Pons (tissue), 1 donor: ENCODE data around the gene OR2A12.
"Not testable (repeated sequence)": the region's sequence is repeated elsewhere in the genome, so short reads cannot be mapped to it uniquely, and the experiment has no call there.

ENCODE experiments used
- DNase-seq: peaks from one replicate; pipeline ENCODE4 v3.0.0-alpha.2; 2016; ENCODE audit warnings: low spot score

The OR2A12 gene

DNA sequence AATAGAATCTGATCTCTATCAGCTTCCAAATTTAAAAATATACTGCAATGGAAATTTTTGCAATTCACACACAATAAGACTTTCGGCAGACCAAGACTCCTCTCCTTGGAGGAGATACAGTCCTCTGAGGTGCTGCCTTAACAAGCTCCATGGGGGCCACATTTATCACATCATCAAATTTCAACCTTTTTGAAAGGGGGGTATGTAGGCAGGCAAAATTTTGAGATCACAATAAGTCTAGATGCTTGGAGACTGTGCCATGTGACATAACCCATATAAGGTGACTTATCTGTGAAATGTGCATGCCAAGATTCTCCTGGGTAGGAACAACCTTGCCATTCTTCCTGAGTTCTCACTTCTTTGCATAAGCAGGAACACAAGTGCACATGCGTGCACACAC, at the start of gene OR2A12:
Gene OR2A12 (plus strand): TSS at position 301 of the 400 bp plus-strand sequence. CDS start 8,830 bp downstream, outside the sequence.
- no peak for DNase-seq

DNA sequence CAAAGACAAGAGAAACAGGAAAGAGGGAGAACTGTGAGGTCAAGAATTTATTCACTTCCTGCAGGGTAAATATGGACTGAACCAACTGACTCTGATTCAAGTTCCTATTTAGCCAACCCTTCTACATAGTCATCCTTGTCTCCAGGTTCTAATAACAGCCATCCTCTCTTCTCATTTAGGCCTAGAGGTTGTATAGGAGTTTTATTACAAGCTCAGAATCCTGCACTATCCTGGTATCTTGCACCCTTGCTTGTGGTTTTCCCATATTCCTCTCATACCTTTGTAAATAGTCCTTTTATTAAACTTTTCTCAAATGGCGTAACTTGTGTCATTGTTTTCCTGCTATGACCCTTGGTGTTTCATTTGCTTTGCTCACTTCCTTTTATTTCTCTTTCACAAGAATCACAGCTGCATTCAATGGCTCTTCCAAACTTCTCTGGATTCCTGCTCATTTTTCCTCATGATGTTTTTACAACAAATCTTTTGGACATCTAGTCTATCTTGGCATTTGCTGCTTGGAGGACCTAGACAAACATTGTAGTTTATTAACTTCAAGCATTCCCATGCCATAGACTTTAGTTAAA, 49.7 kb upstream of the OR2A12 start:
- DNase-seq: no peak

DNA sequence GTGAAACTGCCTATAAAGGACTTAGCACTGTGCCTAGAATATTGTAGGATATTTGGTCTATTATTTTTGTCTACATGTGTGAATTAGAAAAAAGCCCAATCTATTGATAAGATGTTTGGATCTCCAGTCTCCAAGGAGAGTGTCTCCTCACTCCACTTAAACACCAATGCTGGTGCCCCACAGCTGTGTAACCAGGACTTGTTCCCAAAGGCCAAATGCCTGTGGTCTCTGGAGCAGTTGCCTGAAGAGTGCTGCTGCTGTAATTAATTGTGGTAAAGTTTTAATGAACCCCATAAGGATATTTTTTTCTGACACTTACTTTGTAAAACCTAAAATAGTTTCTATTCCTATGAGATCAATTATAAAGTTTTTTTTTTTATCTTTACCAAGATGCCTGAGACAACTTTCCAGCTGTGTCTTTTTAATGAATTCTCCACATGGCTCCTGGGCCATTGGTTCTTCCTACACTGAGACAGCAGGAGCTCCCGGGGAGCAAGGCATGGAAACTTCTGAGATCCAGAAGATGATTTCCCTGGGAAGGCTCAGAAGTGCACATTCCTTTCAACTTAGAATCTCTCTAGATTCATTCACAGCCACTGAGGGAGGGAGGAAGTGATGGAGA, 48.6 kb upstream of the OR2A12 start:
- no peak for DNase-seq

DNA sequence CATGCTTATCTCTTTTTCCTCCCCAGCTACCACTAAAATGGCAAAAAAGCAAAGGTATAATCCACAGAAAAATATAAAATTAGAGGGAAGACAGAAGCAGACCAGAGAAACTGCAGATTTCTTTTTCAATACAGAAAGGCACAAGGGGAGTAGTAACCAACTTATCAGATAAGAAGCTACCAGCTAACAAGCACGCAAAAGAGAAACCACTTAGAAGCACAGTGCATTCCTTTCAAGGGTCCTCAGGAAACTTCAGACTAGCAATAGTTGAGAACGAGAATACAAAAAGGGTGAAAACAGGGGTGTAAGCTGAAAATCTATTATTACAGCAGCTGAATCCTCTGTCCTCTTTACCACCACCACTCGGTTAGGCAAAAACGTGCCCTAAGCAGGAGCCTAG, 47.2 kb upstream of the OR2A12 start:
- no peak for DNase-seq

DNA sequence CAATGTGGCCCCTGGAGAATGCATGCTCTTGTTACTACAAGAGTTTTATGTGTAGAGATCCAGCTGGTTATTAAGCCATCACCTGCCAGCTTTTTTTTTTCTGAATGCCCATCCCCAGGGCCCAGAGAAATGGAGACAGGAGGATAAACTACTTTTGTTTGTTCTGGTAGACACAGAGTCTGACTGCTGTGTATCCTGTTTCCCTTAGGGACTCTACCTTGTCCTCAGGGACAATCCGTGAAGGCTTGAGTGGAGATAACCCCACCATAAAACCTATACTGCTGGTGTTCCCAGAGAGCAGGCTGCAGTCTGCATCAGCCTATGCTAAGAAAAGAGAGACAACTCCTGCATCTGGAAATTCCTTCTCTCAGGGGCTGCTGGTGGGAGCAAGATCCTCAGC, 37.4 kb upstream of the OR2A12 start, which contains the start of gene OR2A5:
Gene OR2A5 (plus strand): TSS at position 301 of the 400 bp plus-strand sequence. CDS start 1,454 bp downstream, outside the sequence.
- DNase-seq: no peak

DNA sequence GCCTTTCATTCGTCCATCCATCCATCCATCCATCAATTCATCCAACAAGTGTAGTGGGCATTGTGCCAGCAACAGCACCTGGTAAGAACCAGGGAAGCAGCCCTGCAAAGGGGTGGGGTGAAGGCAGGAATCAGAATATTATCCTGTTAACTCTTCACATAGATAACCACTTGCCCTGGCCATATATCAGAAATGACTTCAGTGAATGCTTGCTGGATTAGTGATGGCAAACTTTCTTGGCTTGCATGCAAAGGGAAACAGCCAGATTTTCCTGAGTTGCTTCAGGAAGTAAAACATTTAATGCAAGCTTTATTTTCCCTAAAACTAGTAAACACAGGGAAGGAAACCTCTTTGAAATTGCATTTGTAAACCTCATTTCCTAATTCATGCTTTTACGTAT, 36.6 kb upstream of the OR2A12 start:
- no peak for DNase-seq

DNA sequence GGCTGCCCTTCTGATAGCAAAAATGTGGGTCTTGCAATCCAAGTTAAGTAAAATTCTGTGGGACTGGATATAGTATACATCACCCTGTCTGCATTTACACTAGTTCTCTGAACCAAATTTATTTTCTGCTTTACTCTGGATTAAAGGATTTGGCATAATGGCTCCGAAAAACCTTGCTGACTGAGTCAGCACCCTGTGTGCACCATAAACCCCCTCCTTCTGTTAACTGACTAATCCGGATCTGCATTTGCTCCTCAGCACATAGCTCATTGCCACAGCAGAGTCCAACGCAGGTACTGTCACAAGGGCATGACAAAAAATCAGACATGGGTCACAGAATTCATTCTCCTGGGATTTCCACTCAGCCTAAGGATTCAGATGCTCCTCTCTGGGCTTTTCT, 36.0 kb upstream of the OR2A12 start:
- no peak for DNase-seq

DNA sequence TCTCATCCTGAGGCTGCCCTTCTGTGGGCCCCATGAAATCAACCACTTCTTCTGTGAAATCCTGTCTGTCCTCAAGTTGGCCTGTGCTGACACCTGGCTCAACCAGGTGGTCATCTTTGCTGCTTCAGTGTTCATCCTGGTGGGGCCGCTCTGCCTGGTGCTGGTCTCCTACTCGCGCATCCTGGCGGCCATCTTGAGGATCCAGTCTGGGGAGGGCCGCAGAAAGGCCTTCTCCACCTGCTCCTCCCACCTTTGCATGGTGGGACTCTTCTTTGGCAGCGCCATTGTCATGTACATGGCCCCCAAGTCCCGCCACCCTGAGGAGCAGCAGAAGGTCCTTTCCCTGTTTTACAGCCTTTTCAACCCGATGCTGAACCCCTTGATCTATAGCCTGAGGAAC, 35.2 kb upstream of the OR2A12 start:
- DNase-seq: not testable (repeated sequence)

GRCh38 chr7:144057954-144058353, 28.1 kb upstream of the OR2A12 start:
- DNase-seq: no peak

GRCh38 chr7:144063710-144064109, 22.4 kb upstream of the OR2A12 start:
- DNase-seq: no peak

GRCh38 chr7:144069511-144069910, 16.6 kb upstream of the OR2A12 start, which contains the start of gene OR2A25:
TSS of gene OR2A25 (plus strand) at chr7:144069811. CDS start at chr7:144074220, 4,409 bp downstream.
- no peak for DNase-seq

DNA sequence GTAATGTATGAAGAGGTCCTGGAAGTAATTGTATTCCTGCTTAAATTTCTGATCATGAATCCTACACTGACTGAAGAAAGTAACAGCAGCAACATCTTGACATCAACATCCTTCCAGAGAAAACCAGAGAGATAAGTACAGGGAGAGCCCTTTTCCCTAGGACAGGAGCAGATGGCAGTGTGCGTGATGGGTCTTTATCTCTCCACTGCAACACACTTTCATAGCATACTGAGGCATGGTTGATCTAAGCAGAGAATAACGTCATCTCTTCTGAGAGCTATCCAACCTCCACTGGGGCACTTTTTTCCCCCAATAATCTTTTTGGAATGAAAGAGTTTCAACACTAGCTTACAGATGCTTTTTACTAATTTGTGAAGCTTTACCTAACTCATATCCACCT, 16.1 kb upstream of the OR2A12 start:
- DNase-seq: no peak

DNA sequence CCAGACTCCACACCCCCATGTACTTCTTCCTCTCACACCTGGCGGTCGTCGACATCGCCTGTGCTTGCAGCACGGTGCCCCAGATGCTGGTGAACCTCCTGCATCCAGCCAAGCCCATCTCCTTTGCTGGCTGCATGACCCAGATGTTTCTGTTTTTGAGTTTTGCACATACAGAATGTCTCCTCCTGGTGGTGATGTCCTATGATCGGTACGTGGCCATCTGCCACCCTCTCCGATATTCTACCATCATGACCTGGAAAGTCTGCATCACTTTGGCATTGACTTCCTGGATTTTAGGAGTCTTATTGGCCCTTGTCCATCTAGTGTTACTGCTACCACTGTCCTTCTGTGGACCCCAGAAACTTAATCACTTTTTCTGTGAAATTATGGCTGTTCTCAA, 11.7 kb upstream of the OR2A12 start:
- DNase-seq: no peak

GRCh38 chr7:144086730-144087129, 652 bp downstream of the OR2A12 start:
- DNase-seq: no peak

GRCh38 chr7:144087230-144087629, 1.2 kb downstream of the OR2A12 start:
- no peak for DNase-seq

GRCh38 chr7:144090667-144091066, 4.6 kb downstream of the OR2A12 start:
- DNase-seq: no peak

- no peak for DNase-seq
Observed at GRCh38 chr7:144098776-144099175, 12.7 kb downstream of the OR2A12 start.

GRCh38 chr7:144100607-144101006, 14.5 kb downstream of the OR2A12 start:
- no peak for DNase-seq

DNA sequence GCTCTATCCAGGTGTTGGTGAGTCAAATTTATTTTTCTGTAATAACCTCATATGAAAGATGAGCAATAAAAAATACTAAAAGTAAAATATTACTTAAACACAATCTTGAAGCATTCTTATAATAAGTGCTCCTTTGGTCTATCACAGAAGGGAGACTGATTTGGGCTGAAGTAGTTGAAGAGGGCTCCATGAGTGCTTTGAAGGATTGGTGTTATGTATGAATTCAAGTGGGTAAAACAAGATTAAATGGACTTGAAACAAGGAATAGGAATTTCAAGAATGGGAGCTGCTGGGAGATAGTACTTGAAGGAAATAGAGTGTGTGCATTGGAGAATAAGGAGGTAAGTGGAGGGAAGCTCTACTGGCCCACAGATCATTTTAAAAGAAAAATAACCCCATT, 16.0 kb downstream of the OR2A12 start:
- no peak for DNase-seq

GRCh38 chr7:144105211-144105610, 19.1 kb downstream of the OR2A12 start:
- DNase-seq: no peak

GRCh38 chr7:144109283-144109682, 23.2 kb downstream of the OR2A12 start, which contains the start of gene OR2A2:
TSS of gene OR2A2 (plus strand) at chr7:144109583. CDS start at chr7:144109583, 0 bp downstream.
- no peak for DNase-seq

DNA sequence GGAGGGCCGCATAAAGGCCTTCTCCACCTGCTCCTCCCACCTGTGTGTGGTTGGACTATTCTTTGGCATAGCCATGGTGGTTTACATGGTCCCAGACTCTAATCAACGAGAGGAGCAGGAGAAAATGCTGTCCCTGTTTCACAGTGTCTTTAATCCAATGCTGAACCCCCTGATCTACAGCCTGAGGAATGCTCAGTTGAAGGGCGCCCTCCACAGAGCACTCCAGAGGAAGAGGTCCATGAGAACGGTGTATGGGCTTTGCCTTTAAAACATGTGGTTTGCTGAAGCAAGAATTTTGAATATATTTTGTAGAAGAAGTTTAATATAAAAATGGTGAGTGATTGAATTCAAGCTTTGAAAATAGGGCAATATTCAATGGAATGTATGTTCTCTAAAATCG, 24.2 kb downstream of the OR2A12 start:
- no peak for DNase-seq

- DNase-seq: no peak
Observed at GRCh38 chr7:144113651-144114050, 27.6 kb downstream of the OR2A12 start.

DNA sequence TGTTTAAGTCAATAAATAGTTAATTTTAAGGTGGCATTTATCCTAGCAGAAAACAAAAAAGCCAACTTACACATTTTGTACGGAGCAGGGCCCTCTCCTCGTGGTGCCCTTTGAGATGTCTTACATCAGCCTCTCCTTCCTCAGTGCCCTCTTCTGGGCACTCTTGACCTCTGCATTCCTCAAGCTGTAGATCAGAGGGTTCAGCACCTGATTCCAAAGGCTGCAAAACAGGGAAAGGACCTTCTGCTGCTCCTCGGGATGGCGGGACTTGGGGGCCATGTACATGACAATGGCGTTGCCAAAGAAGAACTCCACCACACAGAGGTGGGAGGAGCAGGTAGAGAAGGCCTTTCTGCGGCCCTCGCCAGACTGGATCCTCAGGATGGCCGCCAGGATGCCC, 32.3 kb downstream of the OR2A12 start:
- no peak for DNase-seq
